Measurements from ENCODE around the gene MITD1.
A peak's percentile ranks its signal among the peaks of the same experiment; 100 is the strongest.
"Not testable (repeated sequence)": the region's sequence is repeated elsewhere in the genome, so short reads cannot be mapped to it uniquely, and the experiment has no call there.

The MITD1 gene

DNA sequence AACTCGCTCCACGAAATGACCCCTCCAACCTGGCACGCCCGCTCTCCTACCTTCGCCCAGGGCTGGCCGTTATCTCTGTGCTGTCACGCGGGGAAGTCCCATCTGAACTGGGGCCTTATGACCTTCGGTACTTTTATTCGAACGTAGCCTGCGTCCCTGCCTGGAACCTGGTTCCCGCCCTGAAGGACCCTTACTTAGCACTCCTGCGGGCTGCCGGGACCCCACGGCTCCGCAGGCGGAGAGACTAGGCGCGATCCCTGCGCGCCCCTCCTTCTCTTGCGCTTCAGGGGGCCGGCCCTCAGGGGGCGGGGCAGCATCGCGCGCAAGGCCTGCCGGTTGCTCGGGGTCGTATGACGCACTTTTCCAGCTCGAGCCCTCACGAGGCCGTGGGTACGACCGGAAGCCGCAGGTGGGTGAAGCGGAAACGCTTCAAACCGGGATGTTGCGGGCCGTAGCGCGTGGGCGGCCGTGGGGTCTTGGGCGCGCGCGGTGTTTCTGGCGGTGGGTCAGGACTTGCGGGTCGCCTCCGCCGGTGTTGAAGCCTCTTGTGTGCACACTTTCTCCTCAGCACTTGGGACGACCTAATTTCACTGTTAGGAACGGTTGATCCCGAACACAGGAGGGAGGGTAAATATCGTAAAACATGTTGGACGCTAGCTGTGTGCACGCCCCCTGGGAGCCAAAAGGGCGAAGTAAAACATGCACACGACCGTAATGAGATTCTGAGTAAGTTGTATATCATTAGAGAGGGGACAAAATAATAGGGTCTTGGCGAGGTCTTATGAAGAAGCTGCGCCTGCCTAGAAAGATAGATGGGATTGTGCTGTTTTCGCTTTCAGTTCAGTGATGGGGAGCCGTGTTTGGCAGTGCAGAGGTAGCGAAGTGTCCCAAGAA, 26.0 kb downstream of the MITD1 start, which contains the start of the genes LIPT1 and TSGA10:
LIPT1 (plus strand) TSS at position 325 of the 894 bp plus-strand sequence. CDS start 6,991 bp downstream, outside the sequence.
TSGA10 (minus strand) TSS at position 300 of the 894 bp plus-strand sequence. CDS start 45,503 bp downstream, outside the sequence.
- peak; percentile 45 for DNase-seq

- no peak for DNase-seq
Measured at GRCh38 chr2:99153921-99154604, 26.8 kb downstream of the MITD1 start.

GRCh38 chr2:99152199-99152895, 28.5 kb downstream of the MITD1 start:
- DNase-seq, result no peak

GRCh38 chr2:99150706-99151105, 30.2 kb downstream of the MITD1 start:
- no peak for DNase-seq

GRCh38 chr2:99141110-99142108, 39.4 kb downstream of the MITD1 start, which contains the start of gene C2orf15:
Gene C2orf15, plus strand, starts transcription at chr2:99141707. Its CDS starts 8,852 bp downstream, at chr2:99150559.
- peak; percentile 76 for DNase-seq

DNA sequence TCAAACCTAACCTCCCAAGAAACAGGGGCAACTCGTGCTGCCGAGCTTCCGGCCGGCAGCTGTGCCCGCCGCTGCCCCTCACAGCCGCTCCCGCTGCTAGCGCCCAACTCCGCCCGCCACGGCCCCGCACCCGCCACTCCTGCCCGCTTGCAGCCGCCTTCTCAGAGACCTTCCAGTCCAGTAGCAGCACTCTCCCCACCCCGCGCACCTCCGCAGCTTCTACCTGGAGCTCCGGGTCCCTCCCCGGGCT, 40.1 kb downstream of the MITD1 start:
- no peak for DNase-seq

GRCh38 chr2:99140056-99140859, 40.6 kb downstream of the MITD1 start:
- no peak for DNase-seq

GRCh38 chr2:99139003-99139402, 41.9 kb downstream of the MITD1 start:
- no peak for DNase-seq

DNA sequence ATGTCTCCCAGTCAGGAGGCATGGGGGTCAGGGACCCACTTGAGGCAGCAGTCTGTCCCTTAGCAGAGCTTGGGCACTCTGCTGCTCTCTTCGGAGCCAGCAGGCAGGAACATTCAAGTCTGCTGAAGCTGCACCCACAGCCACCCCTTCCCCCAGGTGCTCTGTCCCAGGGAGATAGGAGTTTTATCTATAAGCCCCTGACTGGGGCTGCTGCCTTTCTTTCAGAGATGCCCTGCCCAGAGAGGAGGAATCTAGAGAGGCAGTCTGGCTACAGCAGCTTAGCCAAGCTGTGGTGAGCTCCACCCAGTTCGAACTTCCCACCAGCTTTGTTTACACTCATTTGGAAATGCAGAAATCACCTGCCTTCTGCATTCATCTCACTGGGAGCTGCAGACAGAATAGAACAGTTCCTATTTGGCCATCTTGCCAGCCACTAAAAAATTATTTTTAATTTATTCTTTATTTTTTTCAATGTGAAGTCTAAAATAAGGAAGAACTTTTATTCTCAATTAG, 45.8 kb downstream of the MITD1 start:
- not testable (repeated sequence) for DNase-seq

GRCh38 chr2:99127981-99128380, 52.9 kb downstream of the MITD1 start:
- DNase-seq, result no peak
